Measurements from ENCODE around the gene FOSL1.

GRCh38 chr11:65927904-65928397 is 27.8 kb upstream of the FOSL1 start:
- TF ChIP-seq EZH2 (IDR thresholded peaks at IDR 0.05; ENCODE audit: low read length) (no peak), CTCF (optimal IDR thresholded peaks at IDR 0.05 in 1 of 3, IDR thresholded peaks at IDR 0.05 in 1 of 3, conservative IDR thresholded peaks at IDR 0.05 in 1 of 3; ENCODE audit: extremely low read depth in 1 of 3, insufficient read depth in 2 of 3, low read length in 3 of 3) (no peak)

All from keratinocyte (primary cell).